Neuronal stem cell (in vitro differentiated cells): ENCODE data around the gene ERCC8.
"Not testable (repeated sequence)": the region's sequence is repeated elsewhere in the genome, so short reads cannot be mapped to it uniquely, and the experiment has no call there.

Experiments used
- DNase-seq: peaks from one replicate; pipeline ENCODE4 v3.0.0-alpha.2; 2013; ENCODE audit warnings: low spot score
- H2AFZ ChIP-seq: one replicate; pipeline ENCODE4 v1.6.1; 2013; ENCODE audit warnings: mild to moderate bottlenecking, low read length, inconsistent platforms
- H2AK5ac ChIP-seq: 2 replicates; pipeline ENCODE4 v1.6.1; 2013; ENCODE audit warnings: low read depth, mild to moderate bottlenecking, inconsistent platforms, low read length, moderate library complexity, mixed read lengths
- H2BK120ac ChIP-seq: 2 replicates; pipeline ENCODE4 v1.6.1; 2013; ENCODE audit warnings: low read depth, mild to moderate bottlenecking, inconsistent platforms, low read length, moderate library complexity, mixed read lengths
- H2BK12ac ChIP-seq: one replicate; pipeline ENCODE4 v1.6.1; 2013; ENCODE audit warnings: low read length, inconsistent platforms
- H2BK15ac ChIP-seq: 2 replicates; pipeline ENCODE4 v1.6.1; 2013; ENCODE audit warnings: mild to moderate bottlenecking, low read length, inconsistent platforms, mixed read lengths
- H2BK5ac ChIP-seq: one replicate; pipeline ENCODE4 v1.6.1; 2013; ENCODE audit warnings: inconsistent platforms, mild to moderate bottlenecking, low read length, moderate library complexity
- H3K14ac ChIP-seq: one replicate; pipeline ENCODE4 v1.6.1; 2013; ENCODE audit warnings: low read length, inconsistent platforms
- H3K18ac ChIP-seq: 2 replicates; pipeline ENCODE4 v1.6.1; 2013; ENCODE audit warnings: low read length, inconsistent platforms
- H3K23ac ChIP-seq: 2 replicates; pipeline ENCODE4 v1.6.1; 2013; ENCODE audit warnings: low read depth, mild to moderate bottlenecking, mixed read lengths, low read length, inconsistent platforms; ENCODE audit not compliant: poor library complexity
- H3K27ac ChIP-seq: replicated peaks from 3 replicates; pipeline ENCODE4 v1.5.1; 2013; ENCODE audit warnings: low read length, inconsistent platforms
- H3K27me3 ChIP-seq, 3 experiments: 2 replicates each; pipeline ENCODE4 v1.6.1; 2013; ENCODE audit warnings: low read length in 3 of 3, mild to moderate bottlenecking in 2 of 3, inconsistent platforms in 1 of 3, low read depth in 1 of 3, mixed read lengths in 1 of 3, moderate library complexity in 1 of 3; ENCODE audit not compliant: control insufficient read depth in 3 of 3, insufficient read depth in 3 of 3
- H3K36me3 ChIP-seq, 2 donors: replicated peaks in 1 of 2; 2 replicates each; pipeline ENCODE4 v1.6.1; 2013; ENCODE audit warnings: low read length in 2 of 2; ENCODE audit not compliant: control insufficient read depth in 2 of 2, insufficient read depth in 2 of 2
- H3K4ac ChIP-seq: 2 replicates; pipeline ENCODE4 v1.6.1; 2013; ENCODE audit warnings: inconsistent platforms, mild to moderate bottlenecking, low read length, moderate library complexity
- H3K4me1 ChIP-seq, 2 donors: 1 replicate in 1 of 2; 2 replicates in 1 of 2; pipeline ENCODE4 v1.6.1; 2013; ENCODE audit warnings: low read length in 2 of 2, low read depth in 1 of 2; ENCODE audit not compliant: control insufficient read depth in 2 of 2, insufficient read depth in 1 of 2
- H3K4me2 ChIP-seq: one replicate; pipeline ENCODE4 v1.6.1; 2013; ENCODE audit warnings: mild to moderate bottlenecking, low read length, inconsistent platforms; ENCODE audit not compliant: insufficient read depth, poor library complexity, severe bottlenecking
- H3K4me3 ChIP-seq, 2 donors: 2 replicates each; pipeline ENCODE4 v1.5.1; 2013; ENCODE audit warnings: low read length in 2 of 2, mild to moderate bottlenecking in 2 of 2, inconsistent platforms in 1 of 2, moderate library complexity in 1 of 2
- H3K79me1 ChIP-seq: one replicate; pipeline ENCODE4 v1.6.1; 2013; ENCODE audit warnings: low read depth, mild to moderate bottlenecking, inconsistent platforms, low read length, moderate library complexity
- H3K9ac ChIP-seq: one replicate; pipeline ENCODE4 v1.6.1; 2013; ENCODE audit warnings: mild to moderate bottlenecking, low read depth, low read length, inconsistent platforms; ENCODE audit not compliant: poor library complexity
- H3K9me3 ChIP-seq, 2 donors: replicated peaks in 1 of 2; 2 replicates each; pipeline versions ENCODE3 to v1.6.1; 2013; ENCODE audit warnings: low read length in 2 of 2, mild to moderate bottlenecking in 2 of 2, inconsistent platforms in 1 of 2, low read depth in 1 of 2, mixed read lengths in 1 of 2, moderate library complexity in 1 of 2; ENCODE audit not compliant: control insufficient read depth in 2 of 2, insufficient read depth in 1 of 2
- H4K8ac ChIP-seq: one replicate; pipeline ENCODE4 v1.6.1; 2013; ENCODE audit warnings: low read depth, mild to moderate bottlenecking, inconsistent platforms, low read length, moderate library complexity
- H4K91ac ChIP-seq: one replicate; pipeline ENCODE4 v1.6.1; 2013; ENCODE audit warnings: low read length, low read depth, mild to moderate bottlenecking, inconsistent platforms; ENCODE audit not compliant: poor library complexity
- WGBS, 2 donors: extraction: QIAGEN DNeasy Blood & Tissue Kit; methylation state at CpG; one replicate each; pipeline ENCODE4 v1.1.7; 2013; ENCODE audit warnings: missing lambda C conversion rate in 2 of 2, mixed read lengths in 1 of 2; ENCODE audit not compliant: insufficient read length in 2 of 2, insufficient replicate concordance in 1 of 2; ENCODE audit errors: extremely low coverage in 2 of 2; 5-methylcytosine and 5-hydroxymethylcytosine counted together

Gene ERCC8

DNA sequence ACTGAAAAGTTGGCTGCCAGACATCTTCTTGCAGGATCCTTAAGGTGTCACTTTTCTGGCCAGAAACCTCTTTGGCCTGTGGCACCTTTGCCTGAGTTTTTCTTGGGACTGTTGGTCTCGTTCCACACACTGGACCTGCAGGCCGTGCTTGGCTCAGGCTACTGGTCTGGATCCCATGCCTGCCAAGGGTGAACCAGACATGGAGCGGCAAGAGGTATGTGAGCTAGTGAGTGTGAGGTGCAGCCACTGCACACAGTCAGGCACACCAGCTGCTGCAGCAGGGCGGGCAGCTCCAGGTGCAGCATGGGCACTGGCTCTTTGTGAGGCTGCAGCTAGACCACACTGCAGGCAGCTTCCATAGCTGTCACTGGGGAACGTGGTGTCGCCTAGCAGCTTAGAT, 48.0 kb upstream of the ERCC8 start:
- Histone ChIP-seq H3K4me3 (peak overlapping the region in 1 of 2 donors; percentile 37), H3K79me1 (peaks cover 8% of the 10 kb centered on the region), H3K4me1 (no peaks in the 10 kb centered on the region), H3K9me3 (peaks cover 15 to 26% of the 10 kb centered on the region in 2 donors), H3K4ac (no peak overlapping the region), H2AFZ (no peak overlapping the region), H3K27me3 (no peaks in the 10 kb centered on the region), H2AK5ac (peak overlapping the region; percentile 84), H2BK15ac (no peak overlapping the region), H2BK12ac (no peak overlapping the region), H3K4me2 (no peak overlapping the region), H2BK5ac (peak overlapping the region; percentile 35), H4K91ac (no peak overlapping the region), H3K18ac (peak overlapping the region; percentile 8), H3K23ac (peak overlapping the region; percentile 93), H3K9ac (peak overlapping the region; percentile 44), H3K14ac (peak overlapping the region; percentile 82), H3K27ac (no peak overlapping the region), H3K36me3 (peaks cover 0 to 3% of the 10 kb centered on the region in 2 donors), H2BK120ac (no peak overlapping the region), H4K8ac (no peak overlapping the region)
- no CpG with 5 or more reads among the region's 6 CpGs for WGBS, 2 donors
- DNase-seq: no peak

DNA sequence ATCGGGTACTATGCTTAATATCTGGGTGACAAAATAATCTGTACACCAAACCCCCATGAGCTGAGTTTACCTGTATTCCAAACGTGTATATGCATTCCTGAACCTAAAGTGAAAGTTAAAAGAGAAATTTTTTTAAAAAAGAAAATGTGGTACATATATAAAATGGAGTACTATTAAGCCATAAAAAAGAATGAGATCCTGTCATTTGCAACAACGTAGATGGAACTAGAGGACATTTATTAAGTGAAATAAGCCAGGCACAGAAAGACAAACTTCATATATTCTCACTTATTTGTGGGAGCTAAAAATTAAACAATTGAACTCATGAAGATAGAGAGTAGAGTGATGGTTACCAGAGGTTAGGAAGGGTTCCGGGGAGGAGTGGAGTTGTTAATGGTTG, 44.9 kb upstream of the ERCC8 start:
- Histone ChIP-seq H3K23ac (no peak overlapping the region), H3K14ac (no peak overlapping the region), H3K36me3 (peaks cover 0 to 3% of the 10 kb centered on the region in 2 donors), H2BK12ac (no peak overlapping the region), H3K9ac (no peak overlapping the region), H3K4me2 (no peak overlapping the region), H3K18ac (no peak overlapping the region), H3K27ac (no peak overlapping the region), H3K4me1 (no peaks in the 10 kb centered on the region), H3K4ac (no peak overlapping the region), H2AFZ (no peak overlapping the region), H2AK5ac (no peak overlapping the region), H2BK5ac (no peak overlapping the region), H3K4me3 (no peak overlapping the region), H3K9me3 (peaks cover 15 to 22% of the 10 kb centered on the region in 2 donors), H3K27me3 (no peaks in the 10 kb centered on the region), H4K8ac (no peak overlapping the region), H4K91ac (no peak overlapping the region), H2BK15ac (no peak overlapping the region), H3K79me1 (peaks cover 6% of the 10 kb centered on the region), H2BK120ac (no peak overlapping the region)
- WGBS, 2 donors: no CpG with 5 or more reads among the region's 4 CpGs
- no peak for DNase-seq

DNA sequence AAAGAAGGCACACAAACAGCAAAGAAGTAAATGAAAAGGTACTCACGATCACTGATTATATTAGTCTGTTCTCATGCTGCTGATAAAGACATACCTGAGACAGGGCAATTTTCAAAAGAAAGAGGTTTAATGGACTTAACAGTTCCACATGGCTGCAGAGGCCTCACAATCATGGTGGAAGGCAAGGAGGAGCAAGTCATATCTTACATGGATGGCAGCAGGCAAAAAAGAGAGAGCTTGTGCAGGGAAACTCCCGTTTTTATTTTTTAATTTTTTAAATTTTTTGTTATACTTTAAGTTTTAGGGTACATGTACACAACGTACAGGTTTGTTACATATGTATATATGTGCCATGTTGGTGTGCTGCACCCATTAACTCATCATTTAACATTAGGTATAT, 37.3 kb upstream of the ERCC8 start:
- H3K36me3 ChIP-seq, H3K4ac ChIP-seq, H2AK5ac ChIP-seq, H3K4me2 ChIP-seq, H2AFZ ChIP-seq, H3K4me3 ChIP-seq, H2BK12ac ChIP-seq, H3K79me1 ChIP-seq, H3K23ac ChIP-seq, H2BK15ac ChIP-seq, H4K8ac ChIP-seq, H2BK5ac ChIP-seq, H2BK120ac ChIP-seq, H3K9ac ChIP-seq, H3K14ac ChIP-seq, H4K91ac ChIP-seq, H3K18ac ChIP-seq, H3K9me3 ChIP-seq, DNase-seq, H3K27me3 ChIP-seq, H3K4me1 ChIP-seq, H3K27ac ChIP-seq: not testable (repeated sequence)
- no CpG with 5 or more reads among the region's 3 CpGs for WGBS, 2 donors

DNA sequence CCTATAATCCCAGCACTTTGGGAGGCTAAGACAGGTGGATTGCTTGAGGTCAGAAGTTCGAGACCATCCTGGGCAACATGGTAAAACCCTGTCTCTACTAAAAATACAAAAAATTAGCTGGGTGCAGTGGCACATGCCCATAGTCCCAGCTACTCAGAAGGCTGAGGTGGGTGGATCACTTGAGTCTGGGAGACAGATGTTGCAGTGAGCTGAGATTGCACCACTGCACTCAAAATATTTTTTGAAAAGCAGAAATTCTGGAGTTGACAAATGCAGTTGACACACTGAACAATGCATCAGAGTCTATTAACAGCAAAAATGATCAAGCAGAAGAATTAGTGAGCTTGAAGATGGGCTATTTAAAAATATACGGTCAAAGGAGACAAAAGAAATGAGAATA, 35.6 kb upstream of the ERCC8 start:
- WGBS, 2 donors: no CpG with 5 or more reads among the region's 2 CpGs

More for the DNA sequence above, 35.6 kb upstream of the ERCC8 start:
- no peaks in the 10 kb centered on the region for H3K79me1 ChIP-seq
- H3K27ac ChIP-seq: no peak overlapping the region
- no peak overlapping the region for H3K4me2 ChIP-seq
- H3K4ac ChIP-seq: no peak overlapping the region
- no peak overlapping the region for H2BK15ac ChIP-seq
- no peak overlapping the region for H3K14ac ChIP-seq
- no peak overlapping the region for H2BK5ac ChIP-seq
- no peak overlapping the region for H2BK12ac ChIP-seq
- H2AFZ ChIP-seq: no peak overlapping the region
- no peaks in the 10 kb centered on the region for H3K4me1 ChIP-seq
- no peak overlapping the region for H2BK120ac ChIP-seq
- H3K9me3 ChIP-seq: peaks cover 0 to 4% of the 10 kb centered on the region in 2 donors
- H2AK5ac ChIP-seq: no peak overlapping the region
- no peak overlapping the region for H3K18ac ChIP-seq
- H4K91ac ChIP-seq: no peak overlapping the region
- no peak overlapping the region for H3K23ac ChIP-seq
- no peak overlapping the region for H3K4me3 ChIP-seq
- H4K8ac ChIP-seq: no peak overlapping the region
- H3K36me3 ChIP-seq: no peaks in the 10 kb centered on the region
- no peak for DNase-seq
- no peaks in the 10 kb centered on the region for H3K27me3 ChIP-seq
- H3K9ac ChIP-seq: no peak overlapping the region
